Astrocyte (in vitro differentiated cells and primary cell): ENCODE measurements around the gene ADCY5. TPM values are rescaled to one million over a fixed set of nuclear protein-coding genes. Genes with fewer than 3 reads are reported as not detected.

Source experiments
- DNase-seq: peaks from one replicate; pipeline ENCODE4 v3.0.0-alpha.2; 2010; ENCODE audit warnings: low read depth
- FAIRE-seq: peaks from 2 replicates; lab custom pipeline; 2011; peaks lifted over from hg19 to GRCh38; lab: Jason Lieb, UNC
- H2AFZ ChIP-seq: 2 replicates; pipeline ENCODE4 v1.6.0; 2012; ENCODE audit warnings: low read depth, low read length, inconsistent platforms
- H3K27ac ChIP-seq: 2 replicates; pipeline ENCODE4 v1.5.1; 2011; ENCODE audit warnings: low read depth, low read length, inconsistent platforms
- H3K27me3 ChIP-seq: 2 replicates; pipeline ENCODE4 v1.6.0; 2011; ENCODE audit warnings: low read length, inconsistent platforms; ENCODE audit not compliant: insufficient read depth
- H3K36me3 ChIP-seq: 2 replicates; pipeline ENCODE4 v1.5.1; 2011; ENCODE audit warnings: low read length, inconsistent platforms; ENCODE audit not compliant: insufficient read depth
- H3K4me1 ChIP-seq: 2 replicates; pipeline ENCODE4 v1.5.1; 2011; ENCODE audit warnings: low read length, inconsistent platforms; ENCODE audit not compliant: insufficient read depth
- H3K4me2 ChIP-seq: 2 replicates; pipeline ENCODE4 v1.6.0; 2012; ENCODE audit warnings: low read length, inconsistent platforms
- H3K4me3 ChIP-seq: 2 replicates; pipeline ENCODE4 v1.5.1; 2011; ENCODE audit warnings: low read depth, mild to moderate bottlenecking, low read length, inconsistent platforms; ENCODE audit not compliant: insufficient read depth
- H3K79me2 ChIP-seq: 2 replicates; pipeline ENCODE4 v1.6.0; 2012; ENCODE audit warnings: mild to moderate bottlenecking, low read length, inconsistent platforms; ENCODE audit not compliant: insufficient read depth
- H3K9ac ChIP-seq: 2 replicates; pipeline ENCODE4 v1.6.0; 2012; ENCODE audit warnings: mild to moderate bottlenecking, low read length, inconsistent platforms
- H3K9me3 ChIP-seq: 2 replicates; pipeline ENCODE4 v1.5.1; 2012; ENCODE audit warnings: low read depth, mild to moderate bottlenecking, low read length, inconsistent platforms; ENCODE audit not compliant: insufficient read depth
- H4K20me1 ChIP-seq: 2 replicates; pipeline ENCODE4 v1.6.0; 2012; ENCODE audit warnings: low read length, inconsistent platforms; ENCODE audit not compliant: insufficient read depth
- H3K27ac Mint-ChIP-seq: one replicate; pipeline ENCODE4 v1.8.0; 2021; ENCODE audit warnings: mild to moderate bottlenecking, mixed read lengths; ENCODE audit not compliant: unreplicated experiment
- H3K27me3 Mint-ChIP-seq: one replicate; pipeline ENCODE4 v1.8.0; 2021; ENCODE audit warnings: low read depth, mixed read lengths; ENCODE audit not compliant: unreplicated experiment
- H3K36me3 Mint-ChIP-seq: one replicate; pipeline ENCODE4 v1.8.0; 2021; ENCODE audit warnings: low read depth, mixed read lengths; ENCODE audit not compliant: unreplicated experiment
- H3K4me1 Mint-ChIP-seq: one replicate; pipeline ENCODE4 v1.8.0; 2021; ENCODE audit warnings: low read depth, mixed read lengths; ENCODE audit not compliant: unreplicated experiment
- H3K4me3 Mint-ChIP-seq: one replicate; pipeline ENCODE4 v1.8.0; 2021; ENCODE audit warnings: mild to moderate bottlenecking, moderate library complexity, mixed read lengths; ENCODE audit not compliant: unreplicated experiment
- H3K9me3 Mint-ChIP-seq: one replicate; pipeline ENCODE4 v1.8.0; 2021; ENCODE audit warnings: mild to moderate bottlenecking, mixed read lengths; ENCODE audit not compliant: unreplicated experiment
- EZH2 ChIP-seq: IDR thresholded peaks from 2 replicates; pipeline ENCODE4 v1.6.1; 2012; ENCODE audit warnings: mild to moderate bottlenecking, low read length, inconsistent platforms; ENCODE audit not compliant: insufficient read depth
- total RNA-seq: library from RNA; stranded (reverse); gene quantifications from 2 replicates; pipeline ENCODE4 v1.2.1, GENCODE V29; 2021
- TF ChIP-seq, protein P1 (sequence below): IDR thresholded peaks from 2 replicates; pipeline ENCODE4 v1.5.1; 2011; ENCODE audit warnings: low read depth, mild to moderate bottlenecking, inconsistent platforms, low read length, moderate library complexity; ENCODE audit not compliant: insufficient read depth

Gene ADCY5
- total RNA-seq, 1 donor from 2014 or later: 1.2 TPM

DNA sequence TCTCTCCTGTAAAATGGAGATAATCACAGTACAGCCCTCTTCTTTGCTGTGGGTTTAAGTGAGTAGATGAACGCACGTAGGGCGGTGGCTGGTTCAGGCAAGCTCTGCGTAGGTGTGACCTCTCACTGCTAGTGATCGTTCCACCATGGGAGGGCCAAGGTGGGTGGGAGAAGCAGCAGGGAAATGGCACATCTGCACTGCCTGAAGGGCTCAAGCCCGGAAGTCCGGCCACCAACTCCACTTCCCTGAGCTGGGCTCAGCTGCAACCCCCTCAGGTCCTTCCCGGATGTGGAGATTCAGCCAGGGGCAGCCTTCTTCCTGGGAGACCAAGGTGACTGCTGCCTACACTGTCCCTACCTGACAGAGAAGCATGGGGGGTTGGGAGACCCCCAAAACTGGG lies 102.9 kb downstream of the ADCY5 start:
- no peak overlapping the region for H3K4me3 Mint-ChIP-seq
- TF ChIP-seq EZH2: no peak
- TF ChIP-seq, protein P1, sequence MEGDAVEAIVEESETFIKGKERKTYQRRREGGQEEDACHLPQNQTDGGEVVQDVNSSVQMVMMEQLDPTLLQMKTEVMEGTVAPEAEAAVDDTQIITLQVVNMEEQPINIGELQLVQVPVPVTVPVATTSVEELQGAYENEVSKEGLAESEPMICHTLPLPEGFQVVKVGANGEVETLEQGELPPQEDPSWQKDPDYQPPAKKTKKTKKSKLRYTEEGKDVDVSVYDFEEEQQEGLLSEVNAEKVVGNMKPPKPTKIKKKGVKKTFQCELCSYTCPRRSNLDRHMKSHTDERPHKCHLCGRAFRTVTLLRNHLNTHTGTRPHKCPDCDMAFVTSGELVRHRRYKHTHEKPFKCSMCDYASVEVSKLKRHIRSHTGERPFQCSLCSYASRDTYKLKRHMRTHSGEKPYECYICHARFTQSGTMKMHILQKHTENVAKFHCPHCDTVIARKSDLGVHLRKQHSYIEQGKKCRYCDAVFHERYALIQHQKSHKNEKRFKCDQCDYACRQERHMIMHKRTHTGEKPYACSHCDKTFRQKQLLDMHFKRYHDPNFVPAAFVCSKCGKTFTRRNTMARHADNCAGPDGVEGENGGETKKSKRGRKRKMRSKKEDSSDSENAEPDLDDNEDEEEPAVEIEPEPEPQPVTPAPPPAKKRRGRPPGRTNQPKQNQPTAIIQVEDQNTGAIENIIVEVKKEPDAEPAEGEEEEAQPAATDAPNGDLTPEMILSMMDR: no peak
- DNase-seq (no peak), FAIRE-seq (no peak)
- peaks cover 20% of the 10 kb centered on the region for H3K4me1 Mint-ChIP-seq
- H3K36me3 Mint-ChIP-seq: no peaks in the 10 kb centered on the region
- Histone ChIP-seq H3K9ac (no peak overlapping the region), H3K27ac (no peak overlapping the region), H3K9me3 (no peaks in the 10 kb centered on the region), H3K4me1 (peaks cover 18% of the 10 kb centered on the region), H4K20me1 (peaks cover 13% of the 10 kb centered on the region), H3K79me2 (no peaks in the 10 kb centered on the region), H3K27me3 (peaks cover 58% of the 10 kb centered on the region), H3K36me3 (no peaks in the 10 kb centered on the region), H3K4me2 (no peak overlapping the region), H2AFZ (no peak overlapping the region), H3K4me3 (no peak overlapping the region)
- no peaks in the 10 kb centered on the region for H3K9me3 Mint-ChIP-seq
- no peak overlapping the region for H3K27ac Mint-ChIP-seq
- H3K27me3 Mint-ChIP-seq: peaks cover 33% of the 10 kb centered on the region

DNA sequence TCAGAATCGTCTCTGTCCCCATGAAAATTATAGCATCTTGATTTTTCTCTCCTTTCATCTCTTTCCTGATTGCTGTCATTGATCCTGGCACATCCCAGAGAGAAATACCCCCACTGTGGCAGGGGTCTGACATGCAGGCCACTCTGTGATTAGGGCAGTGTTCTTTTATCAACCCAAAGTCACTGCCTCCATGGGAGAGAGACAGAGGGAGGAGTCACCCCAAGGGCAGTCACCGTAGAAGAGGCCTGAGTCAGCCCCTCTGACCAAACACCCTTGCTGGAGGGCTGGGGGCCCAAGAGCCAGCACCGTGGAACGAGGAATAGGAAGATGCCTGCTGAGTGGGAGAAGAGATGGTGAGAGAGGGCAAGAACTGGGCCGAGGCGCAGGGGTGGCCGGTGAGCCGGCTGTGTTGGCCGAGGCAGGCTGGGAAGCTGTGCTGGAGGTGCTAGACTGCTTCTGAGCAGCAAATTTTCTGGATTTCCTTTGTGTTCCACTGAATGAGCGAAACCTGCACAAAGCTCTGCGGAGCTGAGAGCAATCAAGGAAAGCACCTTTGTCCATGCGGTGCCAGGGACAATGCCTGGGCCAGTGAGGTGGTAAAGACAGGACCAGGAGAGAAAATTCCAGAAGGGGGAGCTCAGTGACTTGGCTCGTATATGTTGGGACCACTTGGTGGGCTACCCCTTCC lies 103.8 kb downstream of the ADCY5 start:
- peak overlapping the region; percentile 37 for H3K4me2 ChIP-seq
- H4K20me1 ChIP-seq: peaks cover 13% of the 10 kb centered on the region
- no peak overlapping the region for H3K4me3 ChIP-seq
- no peak overlapping the region for H2AFZ ChIP-seq
- peaks cover 62% of the 10 kb centered on the region for H3K27me3 ChIP-seq
- no peaks in the 10 kb centered on the region for H3K79me2 ChIP-seq
- FAIRE-seq (no peak), DNase-seq (no peak)
- no peaks in the 10 kb centered on the region for H3K9me3 ChIP-seq
- Mint-ChIP-seq H3K36me3 (no peaks in the 10 kb centered on the region), H3K27me3 (peaks cover 35% of the 10 kb centered on the region), H3K4me3 (no peak overlapping the region), H3K4me1 (peaks cover 20% of the 10 kb centered on the region), H3K27ac (peak overlapping the region; percentile 58), H3K9me3 (no peaks in the 10 kb centered on the region)
- no peak overlapping the region for H3K27ac ChIP-seq
- H3K36me3 ChIP-seq: no peaks in the 10 kb centered on the region
- peaks cover 18% of the 10 kb centered on the region for H3K4me1 ChIP-seq
- H3K9ac ChIP-seq: no peak overlapping the region
- TF ChIP-seq, protein P1: no peak
- no peak for TF ChIP-seq EZH2

DNA sequence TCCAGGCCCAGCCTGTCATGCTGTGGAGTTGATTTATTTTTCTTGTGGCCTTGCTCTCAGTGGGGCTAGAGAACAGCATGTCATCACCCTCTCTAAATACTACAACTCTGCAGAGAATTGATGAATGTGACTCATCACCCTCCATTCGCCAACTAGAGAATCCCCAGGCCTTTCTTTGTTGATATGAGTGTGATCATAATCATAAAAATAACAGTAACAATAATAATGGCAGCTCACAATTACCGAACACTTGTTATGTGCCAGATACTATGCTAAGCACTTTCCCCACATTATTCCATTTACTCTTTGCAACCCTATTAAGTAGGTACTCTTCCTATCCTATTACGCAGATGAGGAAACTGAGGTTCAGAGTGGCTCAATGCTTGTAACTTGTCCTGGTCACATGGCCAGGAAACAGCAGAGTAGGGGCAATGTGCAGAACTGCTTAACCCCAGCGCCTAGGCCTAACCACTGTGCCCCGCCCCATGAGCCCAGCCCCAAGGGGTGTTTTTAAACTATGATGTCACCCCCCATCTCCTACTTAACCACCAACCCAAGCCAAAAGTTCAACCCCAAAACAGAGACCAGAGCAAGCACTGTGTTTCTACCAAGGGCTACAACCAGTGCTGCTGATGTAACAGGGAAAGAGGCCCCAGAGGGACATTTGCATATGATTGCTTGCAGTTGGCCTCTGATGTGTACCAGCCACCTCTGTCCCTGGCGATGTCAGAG lies 104.5 kb downstream of the ADCY5 start:
- TF ChIP-seq, protein P1: no peak
- no peak for TF ChIP-seq EZH2
- Mint-ChIP-seq H3K27ac (peak overlapping the region; percentile 58), H3K36me3 (no peaks in the 10 kb centered on the region), H3K27me3 (peaks cover 33% of the 10 kb centered on the region), H3K4me3 (no peak overlapping the region), H3K4me1 (peaks cover 20% of the 10 kb centered on the region), H3K9me3 (no peaks in the 10 kb centered on the region)
- Histone ChIP-seq H3K9me3 (no peaks in the 10 kb centered on the region), H3K9ac (no peak overlapping the region), H3K4me2 (peak overlapping the region; percentile 37), H4K20me1 (peaks cover 13% of the 10 kb centered on the region), H2AFZ (no peak overlapping the region), H3K27me3 (peaks cover 60% of the 10 kb centered on the region), H3K4me3 (no peak overlapping the region), H3K4me1 (peaks cover 18% of the 10 kb centered on the region), H3K36me3 (no peaks in the 10 kb centered on the region), H3K27ac (no peak overlapping the region), H3K79me2 (no peaks in the 10 kb centered on the region)
- peak; percentile 69 for DNase-seq
- FAIRE-seq: no peak
